HK-2 (cell line): ENCODE measurements around the gene WWC2.
"Not testable (repeated sequence)": the region's sequence is repeated elsewhere in the genome, so short reads cannot be mapped to it uniquely, and the experiment has no call there.

Experiments used
- DNase-seq: peaks from one replicate; pipeline ENCODE4 v3.0.0-alpha.2; 2018; ENCODE audit not compliant: unreplicated experiment

Gene WWC2

GRCh38 chr4:183172881-183173280 lies 73.8 kb downstream of the WWC2 start:
- no peak for DNase-seq

GRCh38 chr4:183173580-183174526 lies 74.8 kb downstream of the WWC2 start:
- no peak for DNase-seq

- no peak for DNase-seq
Measured at GRCh38 chr4:183175631-183176232, 76.7 kb downstream of the WWC2 start.

- no peak for DNase-seq
Measured at GRCh38 chr4:183177001-183177400, 77.9 kb downstream of the WWC2 start.

- DNase-seq = no peak
Measured at GRCh38 chr4:183178201-183178600, 79.1 kb downstream of the WWC2 start.

GRCh38 chr4:183180096-183180495 lies 81.0 kb downstream of the WWC2 start:
- DNase-seq = no peak

- no peak for DNase-seq
Measured at GRCh38 chr4:183180621-183181020, 81.6 kb downstream of the WWC2 start.

GRCh38 chr4:183181081-183181480 lies 82.0 kb downstream of the WWC2 start:
- DNase-seq = no peak

- peak; percentile 72 for DNase-seq
Measured at GRCh38 chr4:183182873-183183725, 84.0 kb downstream of the WWC2 start.

GRCh38 chr4:183183906-183184535 lies 85.0 kb downstream of the WWC2 start:
- DNase-seq = no peak

- DNase-seq = no peak
Measured at GRCh38 chr4:183185018-183185417, 86.0 kb downstream of the WWC2 start.

- no peak for DNase-seq
Measured at GRCh38 chr4:183185559-183185958, 86.5 kb downstream of the WWC2 start.

GRCh38 chr4:183186813-183187212 lies 87.8 kb downstream of the WWC2 start:
- DNase-seq = no peak

GRCh38 chr4:183190900-183191527 lies 92.0 kb downstream of the WWC2 start:
- DNase-seq = no peak

- DNase-seq = no peak
Measured at GRCh38 chr4:183191630-183192029, 92.6 kb downstream of the WWC2 start.

GRCh38 chr4:183192571-183192970 lies 93.5 kb downstream of the WWC2 start:
- DNase-seq = no peak

GRCh38 chr4:183193730-183194338 lies 94.8 kb downstream of the WWC2 start:
- not testable (repeated sequence) for DNase-seq

- no peak for DNase-seq
Measured at GRCh38 chr4:183195534-183195933, 96.5 kb downstream of the WWC2 start.

- DNase-seq = no peak
Measured at GRCh38 chr4:183197140-183197539, 98.1 kb downstream of the WWC2 start.

- DNase-seq = peak; percentile 22
Measured at GRCh38 chr4:183200453-183200852, 101.4 kb downstream of the WWC2 start.

- DNase-seq = no peak
Measured at GRCh38 chr4:183201331-183201730, 102.3 kb downstream of the WWC2 start.
